WERI-Rb-1 (cell line): ENCODE measurements around the gene HS3ST3A1.
A peak's percentile ranks its signal among the peaks of the same experiment; 100 is the strongest.

Experiments used
- DNase-seq: peaks from one replicate; pipeline ENCODE4 v3.0.0-alpha.2; 2020
- H3K27ac ChIP-seq: fragments of 250-450 bp; sonication (Bioruptor Pico); 2 replicates; pipeline ENCODE4 v1.5.1; 2020; ENCODE audit warnings: mild to moderate bottlenecking, moderate library complexity
- H3K27me3 ChIP-seq: fragments of 250-450 bp; sonication (Bioruptor Pico); 2 replicates; pipeline ENCODE4 v1.5.1; 2021; ENCODE audit warnings: mild to moderate bottlenecking, low read depth, moderate library complexity; ENCODE audit not compliant: insufficient read depth, severe bottlenecking
- H3K36me3 ChIP-seq: fragments of 250-450 bp; sonication (Bioruptor Pico); 2 replicates; pipeline ENCODE4 v1.5.1; 2020; ENCODE audit warnings: mild to moderate bottlenecking, moderate library complexity
- H3K4me3 ChIP-seq: 2 replicates; pipeline ENCODE4 v1.5.1; 2011; ENCODE audit warnings: low read depth, mild to moderate bottlenecking, control low read depth, low read length
- H3K9me3 ChIP-seq: fragments of 250-450 bp; sonication (Bioruptor Pico); 2 replicates; pipeline ENCODE4 v1.5.1; 2021; ENCODE audit warnings: mild to moderate bottlenecking, moderate library complexity; ENCODE audit not compliant: severe bottlenecking
- CTCF ChIP-seq: IDR thresholded peaks from 2 replicates; pipeline ENCODE4 v1.5.1; 2011; ENCODE audit warnings: low read depth, mild to moderate bottlenecking, control low read depth, inconsistent platforms, low read length

HS3ST3A1 gene

DNA sequence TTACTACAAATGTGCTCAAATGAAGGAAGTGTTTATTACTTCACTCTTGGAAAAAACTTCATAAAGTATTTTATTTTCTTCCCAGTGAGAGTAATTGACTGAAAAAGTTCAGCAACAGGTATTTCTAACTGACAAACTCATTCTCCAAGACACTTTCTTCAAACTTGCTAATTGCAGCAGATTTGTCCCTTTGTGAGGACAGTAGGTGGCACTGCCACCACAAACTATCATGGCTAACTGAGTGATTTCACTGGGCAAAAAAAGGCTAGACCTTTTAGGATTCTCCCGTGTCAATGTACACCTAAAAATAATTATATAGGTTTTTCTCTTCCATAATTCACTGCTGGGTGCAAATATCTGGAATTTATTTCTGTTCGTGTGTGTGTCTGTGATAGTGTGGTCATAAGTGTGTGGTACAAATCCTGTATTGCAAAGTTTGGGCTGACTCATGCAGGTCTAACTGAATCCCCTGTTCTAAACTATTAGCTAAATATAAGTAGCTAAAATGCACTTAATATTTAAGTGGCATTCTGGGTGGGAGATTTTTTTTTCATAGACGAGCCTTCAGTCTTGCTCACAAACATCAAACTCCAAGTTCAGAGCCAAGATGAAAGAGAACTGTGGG lies 3.9 kb downstream of the HS3ST3A1 start:
- Histone ChIP-seq H3K27me3 (peaks cover 8% of the 10 kb centered on the region), H3K36me3 (no peaks in the 10 kb centered on the region), H3K4me3 (no peak overlapping the region), H3K9me3 (no peaks in the 10 kb centered on the region), H3K27ac (no peak overlapping the region)
- DNase-seq: peak; percentile 46
- TF ChIP-seq CTCF: peak; percentile 69

DNA sequence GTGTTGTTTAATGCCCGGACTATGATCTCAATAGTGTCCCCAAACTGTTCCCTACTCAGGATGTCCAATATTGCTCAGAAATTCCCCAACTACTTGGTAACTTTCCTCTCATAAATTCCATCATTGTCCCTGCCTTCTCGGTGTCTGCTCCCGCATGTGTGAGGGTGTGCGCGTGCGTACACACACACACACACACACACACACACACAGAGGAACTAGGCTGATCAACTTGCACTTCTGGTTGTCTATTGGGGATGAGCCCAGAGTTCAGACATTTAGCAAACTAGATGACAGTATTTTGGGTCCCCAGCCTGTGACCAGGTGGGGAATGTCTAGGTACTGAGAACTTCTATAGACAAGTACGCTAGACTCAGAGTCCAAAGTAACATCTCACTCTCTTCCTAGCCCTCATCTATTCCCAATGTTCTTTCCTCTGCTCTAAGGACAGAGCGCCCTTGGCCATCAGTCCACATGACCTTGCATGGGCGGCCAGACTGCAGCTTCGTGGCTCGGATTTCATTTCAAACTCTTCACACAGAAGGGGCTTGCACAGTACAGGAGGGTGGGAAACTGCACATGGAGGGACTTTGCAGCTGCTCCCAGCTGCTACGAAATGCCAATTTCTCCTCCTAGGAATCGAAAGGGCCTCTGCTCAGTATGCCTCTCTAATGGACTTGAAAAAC lies 5.3 kb downstream of the HS3ST3A1 start:
- no peak overlapping the region for H3K27ac ChIP-seq
- no peaks in the 10 kb centered on the region for H3K9me3 ChIP-seq
- DNase-seq: no peak
- no peak for TF ChIP-seq CTCF
- H3K36me3 ChIP-seq: no peaks in the 10 kb centered on the region
- H3K4me3 ChIP-seq: no peak overlapping the region
- peaks cover 8% of the 10 kb centered on the region for H3K27me3 ChIP-seq

DNA sequence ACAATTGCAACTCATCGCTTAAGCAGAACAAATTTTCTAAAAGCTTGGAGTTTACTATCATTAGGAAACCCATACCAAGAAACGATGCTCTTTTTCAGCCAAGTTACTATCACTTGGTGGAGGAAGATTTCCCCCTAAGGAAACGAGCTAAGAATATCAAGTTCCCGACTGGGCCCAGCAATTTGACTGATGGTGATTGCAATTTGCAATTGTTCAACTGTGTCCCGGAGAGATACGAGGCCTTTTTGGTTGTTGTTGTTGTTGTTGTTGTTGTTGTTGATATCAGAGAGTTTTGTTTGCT lies 6.2 kb downstream of the HS3ST3A1 start:
- H3K9me3 ChIP-seq: no peaks in the 10 kb centered on the region
- no peak for DNase-seq
- no peaks in the 10 kb centered on the region for H3K36me3 ChIP-seq
- H3K27ac ChIP-seq: no peak overlapping the region
- no peak overlapping the region for H3K4me3 ChIP-seq
- no peak for TF ChIP-seq CTCF
- H3K27me3 ChIP-seq: peaks cover 4% of the 10 kb centered on the region

GRCh38 chr17:13594762-13595598 lies 6.7 kb downstream of the HS3ST3A1 start:
- peak; percentile 75 for TF ChIP-seq CTCF
- DNase-seq: peak; percentile 73
- Histone ChIP-seq H3K27ac (no peak overlapping the region), H3K36me3 (no peaks in the 10 kb centered on the region), H3K9me3 (no peaks in the 10 kb centered on the region), H3K4me3 (no peak overlapping the region), H3K27me3 (no peaks in the 10 kb centered on the region)

- Histone ChIP-seq H3K9me3 (no peaks in the 10 kb centered on the region), H3K36me3 (no peaks in the 10 kb centered on the region), H3K27me3 (no peaks in the 10 kb centered on the region), H3K27ac (no peak overlapping the region), H3K4me3 (no peak overlapping the region)
- no peak for DNase-seq
- no peak for TF ChIP-seq CTCF
Measured at GRCh38 chr17:13594310-13594709, 7.4 kb downstream of the HS3ST3A1 start.
